AG04449 (cell line): ENCODE data around the gene FANCE.
"Not testable (repeated sequence)": the region's sequence is repeated elsewhere in the genome, so short reads cannot be mapped to it uniquely, and the experiment has no call there.

Source experiments
- CTCF ChIA-PET: fragments of 350-600 bp; formaldehyde crosslinking; extraction: SDS; loops from one replicate; lab custom pipeline; 2021; ENCODE audit warnings: antibody characterized with exemption; lab: Yijun Ruan, JAX
- POLR2A ChIA-PET: fragments of 400-600, 350-600 bp; formaldehyde crosslinking; extraction: SDS; loops from one replicate; lab custom pipeline; 2020; ENCODE audit warnings: antibody characterized with exemption, inconsistent platforms; lab: Yijun Ruan, JAX
- DNase-seq: peaks from one replicate; pipeline ENCODE4 v3.0.0-alpha.2; 2010; ENCODE audit warnings: low read depth, low spot score
- H3K4me3 ChIP-seq: 2 replicates; pipeline ENCODE4 v1.5.1; 2011; ENCODE audit warnings: low read depth, mild to moderate bottlenecking, control low read depth, low read length
- TF ChIP-seq, protein P1 (sequence below): IDR thresholded peaks from one replicate; pipeline ENCODE4 v1.5.1; 2011; ENCODE audit warnings: mild to moderate bottlenecking, moderate library complexity, low read length, control low read depth, inconsistent platforms; ENCODE audit not compliant: insufficient read depth; ENCODE audit errors: missing control alignments

Gene FANCE

GRCh38 chr6:35436071-35436857 lies 15.9 kb upstream of the FANCE start:
- POLR2A ChIA-PET, result no interaction called here
- DNase-seq, result no peak
- H3K4me3 ChIP-seq, result no peak overlapping the region
- TF ChIP-seq, protein P1, sequence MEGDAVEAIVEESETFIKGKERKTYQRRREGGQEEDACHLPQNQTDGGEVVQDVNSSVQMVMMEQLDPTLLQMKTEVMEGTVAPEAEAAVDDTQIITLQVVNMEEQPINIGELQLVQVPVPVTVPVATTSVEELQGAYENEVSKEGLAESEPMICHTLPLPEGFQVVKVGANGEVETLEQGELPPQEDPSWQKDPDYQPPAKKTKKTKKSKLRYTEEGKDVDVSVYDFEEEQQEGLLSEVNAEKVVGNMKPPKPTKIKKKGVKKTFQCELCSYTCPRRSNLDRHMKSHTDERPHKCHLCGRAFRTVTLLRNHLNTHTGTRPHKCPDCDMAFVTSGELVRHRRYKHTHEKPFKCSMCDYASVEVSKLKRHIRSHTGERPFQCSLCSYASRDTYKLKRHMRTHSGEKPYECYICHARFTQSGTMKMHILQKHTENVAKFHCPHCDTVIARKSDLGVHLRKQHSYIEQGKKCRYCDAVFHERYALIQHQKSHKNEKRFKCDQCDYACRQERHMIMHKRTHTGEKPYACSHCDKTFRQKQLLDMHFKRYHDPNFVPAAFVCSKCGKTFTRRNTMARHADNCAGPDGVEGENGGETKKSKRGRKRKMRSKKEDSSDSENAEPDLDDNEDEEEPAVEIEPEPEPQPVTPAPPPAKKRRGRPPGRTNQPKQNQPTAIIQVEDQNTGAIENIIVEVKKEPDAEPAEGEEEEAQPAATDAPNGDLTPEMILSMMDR, result no peak
- CTCF ChIA-PET, result interaction anchor here (1.1 to 10.5 kb wide), 5 partner anchors 13 to 94 kb away, joined by 3 to 91 read pairs (median 7); partner anchors contain the start of genes FANCE and PPARD

- not testable (repeated sequence) for H3K4me3 ChIP-seq, DNase-seq
- ChIA-PET CTCF (interaction anchor here (1.9 to 10.5 kb wide), 4 partner anchors 11 to 97 kb away, joined by 7 to 91 read pairs (median 16); partner anchors contain the start of genes FANCE and PPARD), POLR2A (interaction anchor here (0.9 kb wide), 1 partner anchor 13 kb away, joined by 4 read pairs; no protein-coding TSS in a partner anchor)
Observed at GRCh38 chr6:35438378-35439065, 13.6 kb upstream of the FANCE start.

- TF ChIP-seq, protein P1, result no peak
- ChIA-PET CTCF (interaction anchor here (10.5 kb wide), 1 partner anchor 10 kb away, joined by 91 read pairs; the partner anchor contains the start of gene FANCE), POLR2A (interaction anchor here (0.9 kb wide), 1 partner anchor 14 kb away, joined by 4 read pairs; no protein-coding TSS in a partner anchor)
- no peak overlapping the region for H3K4me3 ChIP-seq
- no peak for DNase-seq
Observed at GRCh38 chr6:35439308-35439707, 12.8 kb upstream of the FANCE start.

GRCh38 chr6:35441205-35441604 lies 10.9 kb upstream of the FANCE start:
- TF ChIP-seq, protein P1, result no peak
- H3K4me3 ChIP-seq, result no peak overlapping the region
- POLR2A ChIA-PET, result no interaction called here
- DNase-seq, result no peak
- CTCF ChIA-PET, result interaction anchor here (1.5 to 14.6 kb wide), 3 partner anchors 8 to 96 kb away, joined by 3 to 430 read pairs (median 91); partner anchors contain the start of genes FANCE and PPARD

DNA sequence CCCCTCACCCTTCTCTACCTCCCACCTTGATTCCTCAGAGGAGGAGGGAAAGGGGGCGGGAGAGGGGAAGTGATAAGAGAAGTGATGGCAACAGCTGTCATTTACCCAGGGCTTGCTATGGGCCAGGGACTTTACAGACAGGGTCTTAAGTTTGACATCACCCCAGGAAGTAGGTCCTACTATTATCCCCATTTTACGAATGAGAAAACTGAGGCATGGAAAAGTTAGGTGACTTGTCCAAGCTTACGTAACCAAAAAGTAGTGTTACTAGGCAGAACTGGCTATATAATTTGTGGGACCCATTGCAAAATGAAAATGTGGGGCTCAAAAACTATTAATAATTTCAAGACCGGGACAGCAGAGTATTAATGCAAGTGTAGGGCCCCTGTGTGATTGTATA lies 10.5 kb upstream of the FANCE start:
- no peak overlapping the region for H3K4me3 ChIP-seq
- no peak for DNase-seq
- POLR2A ChIA-PET, result no interaction called here
- CTCF ChIA-PET, result interaction anchor here (10.5 to 14.6 kb wide), 2 partner anchors 8 to 96 kb away, joined by 91 to 430 read pairs; partner anchors contain the start of genes FANCE and PPARD
- TF ChIP-seq, protein P1, result no peak

GRCh38 chr6:35442693-35443092 lies 9.4 kb upstream of the FANCE start:
- no peak overlapping the region for H3K4me3 ChIP-seq
- no peak for DNase-seq
- TF ChIP-seq, protein P1, result no peak
- CTCF ChIA-PET, result interaction anchor here (10.9 to 14.6 kb wide), 2 partner anchors 25 to 97 kb away, joined by 349 to 430 read pairs; partner anchors contain the start of gene PPARD
- POLR2A ChIA-PET, result no interaction called here
